T1000 (cell line): ENCODE data around the gene LUC7L.
"Not testable (repeated sequence)": the region's sequence is repeated elsewhere in the genome, so short reads cannot be mapped to it uniquely, and the experiment has no call there.

Experiments
- DNase-seq: peaks from one replicate; lab custom pipeline; 2025; ENCODE audit warnings: mixed read lengths; lab: John Stamatoyannopoulos, UW

Gene LUC7L

DNA sequence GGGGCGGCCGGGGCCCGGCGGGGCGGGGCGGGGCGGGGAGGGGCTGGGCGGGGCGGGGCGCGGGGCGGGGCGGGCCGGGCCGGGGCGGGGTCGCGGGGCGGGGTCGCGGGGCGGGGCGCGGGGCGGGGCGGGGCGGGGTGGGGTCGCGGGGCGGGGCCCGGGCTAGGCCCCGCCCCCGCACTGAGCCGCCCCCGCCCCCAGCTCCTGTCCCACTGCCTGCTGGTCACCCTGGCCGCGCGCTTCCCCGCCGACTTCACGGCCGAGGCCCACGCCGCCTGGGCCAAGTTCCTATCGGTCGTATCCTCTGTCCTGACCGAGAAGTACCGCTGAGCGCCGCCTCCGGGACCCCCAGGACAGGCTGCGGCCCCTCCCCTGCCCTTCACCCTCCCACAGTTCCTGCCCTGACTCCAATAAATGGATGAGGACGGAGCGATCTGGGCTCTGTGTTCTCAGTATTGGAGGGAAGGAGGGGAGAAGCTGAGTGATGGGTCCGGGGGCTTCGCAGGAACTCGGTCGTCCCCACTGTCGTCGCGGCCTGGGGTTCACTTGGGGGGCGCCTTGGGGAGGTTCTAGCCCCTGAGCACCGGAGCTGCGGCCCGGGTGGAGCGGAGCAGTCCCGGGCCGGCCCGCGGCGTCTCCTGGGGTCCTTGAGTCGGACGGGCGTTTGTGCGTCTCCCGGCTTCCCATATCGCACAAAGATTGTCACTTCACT, 64.3 kb downstream of the LUC7L start:
- DNase-seq = no peak

- DNase-seq = not testable (repeated sequence)
Observed at GRCh38 chr16:164134-164823, 65.0 kb downstream of the LUC7L start.

DNA sequence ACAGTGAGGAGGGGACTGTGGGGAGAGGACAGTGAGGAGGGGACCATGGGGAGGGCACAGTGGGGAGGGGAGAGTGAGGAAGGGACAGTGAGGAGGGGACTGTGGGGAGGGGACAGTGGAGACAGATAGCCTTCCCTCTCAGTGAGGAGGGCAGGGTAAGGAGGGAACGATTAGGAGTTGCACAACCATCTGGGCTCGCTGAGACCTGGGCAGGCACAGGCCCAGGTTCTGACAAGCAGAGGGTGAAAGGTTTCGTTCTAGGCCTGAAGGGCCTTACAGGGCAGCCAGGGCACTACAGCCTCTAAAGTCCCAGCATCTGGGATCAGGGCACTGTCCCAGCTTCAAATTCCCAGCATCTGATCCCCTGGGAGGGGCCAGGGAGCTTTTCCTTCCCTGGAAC, 65.6 kb downstream of the LUC7L start:
- DNase-seq = not testable (repeated sequence)

DNA sequence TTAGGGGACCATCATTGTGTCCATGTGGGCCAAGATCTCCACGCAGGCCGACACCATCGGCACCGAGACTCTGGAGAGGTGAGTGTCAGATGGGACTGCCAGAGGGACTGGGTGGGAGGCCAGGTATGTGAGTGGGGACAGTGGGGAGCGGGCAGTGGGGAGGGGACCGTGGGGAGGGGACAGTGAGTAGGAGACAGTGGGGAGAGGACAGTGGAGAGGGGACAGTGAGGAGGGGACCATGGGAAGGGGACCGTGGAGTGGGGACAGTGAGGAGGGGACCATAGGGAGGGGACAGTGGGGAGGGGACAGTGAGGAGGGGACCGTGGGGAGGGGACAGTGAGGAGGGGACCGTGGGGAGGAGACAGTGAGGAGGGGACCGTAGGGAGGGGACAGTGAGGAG, 66.1 kb downstream of the LUC7L start:
- DNase-seq = not testable (repeated sequence)

GRCh38 chr16:162271-162991, 66.8 kb downstream of the LUC7L start:
- no peak for DNase-seq

DNA sequence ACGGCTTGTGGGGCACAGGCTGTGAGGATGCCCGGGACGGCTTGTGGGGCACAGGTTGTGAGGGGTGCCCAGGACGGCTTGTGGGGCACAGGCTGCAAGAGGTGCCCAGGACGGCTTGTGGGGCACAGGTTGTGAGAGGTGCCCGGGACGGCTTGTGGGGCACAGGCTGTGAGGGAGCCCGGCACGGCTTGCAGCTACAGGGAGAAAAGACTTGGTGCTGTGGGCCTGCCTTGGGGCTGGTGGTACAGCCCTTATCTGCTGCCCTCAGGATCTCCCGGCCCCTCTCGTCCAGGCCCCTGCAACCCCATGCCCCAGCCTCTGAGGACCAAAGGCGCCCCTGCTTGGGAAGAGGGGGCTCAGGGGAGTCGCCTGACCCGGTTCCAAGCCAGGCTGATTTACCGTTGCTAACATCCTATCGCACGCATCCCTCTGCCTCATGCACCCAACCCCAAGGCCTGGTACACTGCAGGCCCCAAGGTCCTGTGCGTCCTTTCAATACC, 68.5 kb downstream of the LUC7L start:
- DNase-seq = no peak

DNA sequence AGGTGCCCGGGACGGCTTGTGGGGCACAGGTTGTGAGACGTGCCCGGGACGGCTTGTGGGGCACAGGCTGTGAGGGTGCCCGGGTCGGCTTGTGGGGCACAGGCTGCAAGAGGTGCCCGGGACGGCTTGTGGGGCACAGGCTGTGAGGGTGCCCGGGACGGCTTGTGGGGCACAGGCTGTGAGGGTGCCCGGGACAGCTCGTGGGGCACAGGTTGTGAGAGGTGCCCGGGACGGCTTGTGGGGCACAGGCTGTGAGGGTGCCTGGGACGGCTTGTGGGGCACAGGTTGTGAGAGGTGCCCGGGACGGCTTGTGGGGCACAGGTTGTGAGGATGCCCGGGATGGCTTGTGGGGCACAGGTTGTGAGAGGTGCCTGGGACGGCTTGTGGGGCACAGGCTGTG, 69.0 kb downstream of the LUC7L start:
- DNase-seq = not testable (repeated sequence)

- DNase-seq = no peak
Observed at GRCh38 chr16:159136-159849, 70.0 kb downstream of the LUC7L start.

DNA sequence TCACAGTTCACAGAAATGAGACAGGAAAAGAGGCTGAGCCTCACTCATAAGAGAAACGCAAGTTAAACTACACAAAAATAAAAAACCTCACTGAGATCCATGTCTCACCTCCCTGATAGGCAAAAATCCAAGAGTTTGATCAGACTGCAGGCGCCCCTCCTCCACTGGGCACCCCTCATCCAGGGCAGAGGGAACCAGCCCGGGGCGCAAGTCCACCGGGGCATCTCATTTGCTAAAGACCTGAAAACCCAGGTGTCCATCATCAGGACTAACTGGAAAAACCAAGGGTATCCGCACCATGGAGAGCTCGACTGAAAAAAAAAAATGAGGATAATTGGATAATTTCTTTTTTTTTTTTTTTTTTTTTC, 74.2 kb downstream of the LUC7L start:
- no peak for DNase-seq

- DNase-seq = no peak
Observed at GRCh38 chr16:154217-155030, 74.8 kb downstream of the LUC7L start.

DNA sequence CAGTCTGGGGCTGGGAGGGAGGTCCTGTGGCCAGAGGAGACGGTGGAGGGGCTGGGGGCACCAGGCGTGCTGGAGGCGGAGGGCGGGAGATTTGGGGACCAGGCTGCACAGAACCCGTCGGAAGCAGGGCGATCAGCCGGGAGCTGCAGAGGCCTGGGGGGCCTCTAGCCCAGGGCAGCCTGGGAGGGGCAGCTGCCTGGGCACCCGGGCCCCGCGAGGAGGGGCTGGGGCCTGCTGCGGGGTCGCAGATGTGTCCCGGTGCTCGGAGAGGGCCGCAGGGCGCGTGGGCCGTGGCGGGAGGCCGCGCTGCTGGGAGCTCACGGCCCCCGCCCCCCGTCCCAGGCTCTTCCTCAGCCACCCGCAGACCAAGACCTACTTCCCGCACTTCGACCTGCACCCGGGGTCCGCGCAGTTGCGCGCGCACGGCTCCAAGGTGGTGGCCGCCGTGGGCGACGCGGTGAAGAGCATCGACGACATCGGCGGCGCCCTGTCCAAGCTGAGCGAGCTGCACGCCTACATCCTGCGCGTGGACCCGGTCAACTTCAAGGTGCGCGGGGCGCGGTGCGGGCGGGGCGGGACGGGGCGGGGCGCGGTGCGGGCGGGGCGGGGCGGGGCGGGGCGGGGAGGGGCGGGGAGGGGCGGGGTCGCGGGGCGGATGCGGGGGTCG, 75.6 kb downstream of the LUC7L start:
- DNase-seq = not testable (repeated sequence)

DNA sequence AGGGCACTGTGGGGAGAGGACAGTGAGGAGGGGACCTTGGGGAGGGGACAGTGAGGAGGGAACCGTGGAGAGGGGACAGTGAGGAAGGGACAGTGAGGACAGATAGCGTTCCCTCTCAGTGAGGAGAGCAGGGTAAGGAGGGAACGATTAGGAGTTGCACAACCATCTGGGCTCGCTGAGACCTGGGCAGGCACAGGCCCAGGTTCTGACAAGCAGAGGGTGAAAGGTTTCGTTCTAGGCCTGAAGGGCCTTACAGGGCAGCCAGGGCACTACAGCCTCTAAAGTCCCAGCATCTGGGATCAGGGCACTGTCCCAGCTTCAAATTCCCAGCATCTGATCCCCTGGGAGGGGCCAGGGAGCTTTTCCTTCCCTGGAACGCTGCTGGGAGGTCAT, 76.1 kb downstream of the LUC7L start:
- DNase-seq = not testable (repeated sequence)

DNA sequence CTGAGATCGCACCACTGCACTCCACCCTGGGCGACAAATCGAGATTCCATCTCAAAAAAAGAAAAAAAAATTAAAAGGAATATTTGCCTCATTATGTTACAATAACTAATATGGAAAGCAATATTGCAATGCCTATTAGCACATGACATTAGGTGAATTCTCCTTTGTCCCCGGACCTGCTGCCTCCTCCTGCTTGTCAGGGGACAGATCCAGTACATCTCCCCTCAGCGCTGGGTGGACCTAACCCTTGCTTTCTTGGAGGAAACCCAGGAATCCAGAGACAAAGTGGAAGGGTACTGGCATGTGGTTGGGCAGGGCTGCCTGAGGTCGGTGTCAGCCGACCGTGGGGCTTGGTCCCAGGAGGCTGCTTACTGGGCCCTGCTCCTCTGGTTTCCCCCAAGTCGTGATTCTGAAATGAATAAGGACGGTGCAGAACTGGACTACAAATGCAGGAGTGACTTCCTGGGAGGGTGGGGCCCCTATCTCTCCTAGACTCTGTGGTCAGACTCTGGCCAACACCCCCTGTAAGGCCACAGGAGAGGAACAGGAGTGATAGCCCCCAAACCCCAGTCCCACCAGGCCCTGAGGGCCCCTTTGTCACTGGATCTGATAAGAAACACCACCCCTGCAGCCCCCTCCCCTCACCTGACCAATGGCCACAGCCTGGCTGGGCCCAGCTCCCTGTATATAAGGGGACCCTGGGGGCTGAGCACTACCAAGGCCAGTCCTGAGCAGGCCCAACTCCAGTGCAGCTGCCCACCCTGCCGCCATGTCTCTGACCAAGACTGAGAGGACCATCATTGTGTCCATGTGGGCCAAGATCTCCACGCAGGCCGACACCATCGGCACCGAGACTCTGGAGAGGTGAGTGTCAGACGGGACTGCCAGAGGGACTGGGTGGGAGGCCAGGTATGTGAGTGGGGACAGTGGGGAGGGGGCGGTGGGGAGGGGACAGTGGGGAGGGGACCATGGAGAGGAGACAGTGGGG, 76.8 kb downstream of the LUC7L start, which contains the start of gene HBZ:
HBZ (plus strand) TSS at position 504 of the 988 bp plus-strand sequence; CDS start at position 770, 266 bp downstream.
- no peak for DNase-seq

DNA sequence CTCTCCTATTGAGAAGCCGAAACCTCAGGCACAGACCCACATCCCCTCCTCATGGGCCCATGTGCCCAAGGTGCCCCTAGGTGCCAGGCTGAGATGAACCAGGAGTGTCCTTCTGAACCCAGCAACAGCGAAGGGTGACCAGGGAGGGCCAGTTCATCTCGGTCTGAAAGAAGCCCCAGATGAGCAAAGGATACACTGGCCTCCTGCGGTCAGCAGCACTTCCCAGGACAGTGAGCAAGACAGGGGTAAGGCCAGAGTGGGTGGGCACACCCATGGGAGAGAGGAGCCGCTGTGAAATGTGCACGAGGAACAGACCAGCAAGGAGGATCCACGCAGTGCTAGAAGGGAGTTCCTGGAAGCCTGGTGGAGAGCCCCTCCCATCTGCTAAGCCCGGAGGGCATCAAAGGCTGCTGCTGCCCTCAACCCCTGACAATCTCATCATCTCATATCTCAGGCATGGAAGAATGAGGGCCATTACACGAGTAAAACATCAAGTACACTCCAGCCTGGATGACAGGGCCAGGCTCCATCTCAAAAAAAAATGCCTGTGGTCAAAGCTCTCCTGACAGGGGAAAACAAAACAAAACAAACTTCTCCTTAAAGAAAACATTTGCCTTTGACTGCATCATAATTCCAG, 80.1 kb downstream of the LUC7L start:
- DNase-seq = peak; percentile 40

- no peak for DNase-seq
Observed at GRCh38 chr16:146646-147045, 82.6 kb downstream of the LUC7L start.

GRCh38 chr16:144797-145252, 84.4 kb downstream of the LUC7L start:
- no peak for DNase-seq

DNA sequence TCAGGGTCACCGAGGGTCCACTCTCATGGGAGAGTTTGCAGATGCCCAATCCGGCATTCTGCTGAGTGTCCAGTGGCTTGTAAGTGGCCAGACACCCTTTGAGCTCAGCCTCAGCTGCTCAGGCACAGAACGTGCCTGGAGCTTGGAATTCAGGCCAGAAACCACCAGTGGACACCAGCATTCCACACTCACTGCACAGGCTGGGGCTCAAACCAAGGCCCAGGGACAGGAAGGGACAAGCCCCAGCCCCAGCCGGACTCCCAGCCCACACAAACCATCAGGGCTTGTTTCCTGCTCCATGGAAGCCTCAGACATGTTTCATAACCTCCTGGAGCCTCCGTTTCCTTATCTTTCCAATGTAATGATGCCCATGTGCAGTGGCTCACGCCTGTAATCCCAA, 85.8 kb downstream of the LUC7L start:
- DNase-seq = no peak

GRCh38 chr16:143047-143446, 86.2 kb downstream of the LUC7L start:
- no peak for DNase-seq
